Measurements from ENCODE around the gene PPP2R2C. TPM values are rescaled to one million over a fixed set of nuclear protein-coding genes. Genes with fewer than 3 reads are reported as not detected.

PPP2R2C gene
- total and polyA plus RNA-seq, 9 of the 15 experiments (the other 6 are each of a cell fraction or from before 2014, with no cell fraction given), result 0.04 to 0.06 TPM; not detected in 7

GRCh38 chr4:6520051-6520636, 47.7 kb upstream of the PPP2R2C start:
- POLR2A ChIA-PET, result interaction anchor here (0.6 to 0.8 kb wide), 2 partner anchors 12 to 48 kb away, joined by 3 to 4 read pairs; no protein-coding TSS in a partner anchor
- no peaks in the 10 kb centered on the region for H3K36me3 ChIP-seq (ENCODE audit: control insufficient read depth, insufficient read depth, low read length)
- in situ Hi-C loops (cut with MboI), result no loop called here
- no peak overlapping the region for H3K4me3 ChIP-seq
- CTCF ChIA-PET (ENCODE audit: low intra/inter-chr PET ratio), result no interaction called here
- H3K27me3 ChIP-seq (ENCODE audit: control insufficient read depth in 2 of 2, insufficient read depth in 2 of 2, low read length in 2 of 2), result peaks cover 4 to 48% of the 10 kb centered on the region in 2 experiments; a peak in 4 of 5 replicates
- ATAC-seq, result no peak
- no peaks in the 10 kb centered on the region for H3K9me3 ChIP-seq (replicated peaks; ENCODE audit: control insufficient read depth, insufficient read depth, low read depth, low read length)
- no peak for TF ChIP-seq ARID3A (IDR thresholded peaks at IDR 0.05; ENCODE audit: borderline replicate concordance, low read depth, low read length)
- TF ChIP-seq E2F1 (CRISPR knock-in tag; IDR thresholded peaks at IDR 0.05), result no peak
- TF ChIP-seq SPI1 (IDR thresholded peaks at IDR 0.05; ENCODE audit: borderline replicate concordance, low read depth, low read length), result no peak
- TF ChIP-seq ZNF224 (CRISPR knock-in tag; IDR thresholded peaks at IDR 0.05), result no peak
- no peak for TF ChIP-seq MIER1 (IDR thresholded peaks at IDR 0.05; ENCODE audit: low read depth)
- no peak for TF ChIP-seq NR1H2 (CRISPR knock-in tag; IDR thresholded peaks at IDR 0.05)
- TF ChIP-seq MTF1 (CRISPR knock-in tag; IDR thresholded peaks at IDR 0.05; ENCODE audit: borderline replicate concordance), result no peak
- no peak for TF ChIP-seq RBM34 (IDR thresholded peaks at IDR 0.05; ENCODE audit: borderline replicate concordance, insufficient read depth, low read length)
- TF ChIP-seq KDM1A (IDR thresholded peaks at IDR 0.05), result no peak
- TF ChIP-seq ZNF41 (CRISPR knock-in tag; conservative IDR thresholded peaks at IDR 0.05), result no peak
- no peak for TF ChIP-seq ATF7 (IDR thresholded peaks at IDR 0.05)
- TF ChIP-seq ZSCAN32 (CRISPR knock-in tag; IDR thresholded peaks at IDR 0.05), result no peak
- TF ChIP-seq PML (IDR thresholded peaks at IDR 0.05; ENCODE audit: low read length), result no peak
- no peak for TF ChIP-seq ZBTB34 (CRISPR knock-in tag; IDR thresholded peaks at IDR 0.05)
- no peak for TF ChIP-seq ZNF347 (CRISPR knock-in tag; IDR thresholded peaks at IDR 0.05; ENCODE audit: low read depth)
- H4K20me1 ChIP-seq (replicated peaks; ENCODE audit: control insufficient read depth, insufficient read depth, low read length), result peaks cover 9% of the 10 kb centered on the region; the same call in 1 of the 2 replicates
- H3K27ac ChIP-seq (ENCODE audit: extremely low read depth, low read depth, low read length), result no peak overlapping the region
- no peaks in the 10 kb centered on the region for H3K9me1 ChIP-seq (ENCODE audit: control insufficient read depth, insufficient read depth, low read length)
- H3K79me2 ChIP-seq (ENCODE audit: control insufficient read depth, insufficient read depth, low read length), result no peaks in the 10 kb centered on the region
- H3K4me2 ChIP-seq (ENCODE audit: insufficient read depth, low read length), result no peak overlapping the region
- no TSS peak for BruUV-seq (replicated peaks)
- H3K4me1 ChIP-seq (replicated peaks in 1 of 2; ENCODE audit: control insufficient read depth in 2 of 2, insufficient read depth in 2 of 2, low read length in 2 of 2), result no peaks in the 10 kb centered on the region
- FAIRE-seq, result no peak
- intact Hi-C loops (cut with micrococcal nuclease), result no loop called here
- WGBS (ENCODE audit: insufficient coverage, low coverage, missing lambda C conversion rate), result under 1% methylated on average over 11 of the region's 11 CpGs
- DNase-seq (ENCODE audit: extremely low read depth in 1 of 4, low spot score in 3 of 4), result no peak
- H2AFZ ChIP-seq (ENCODE audit: low read depth, low read length), result no peak overlapping the region
- no peak overlapping the region for H3K9ac ChIP-seq (ENCODE audit: insufficient read depth in 1 of 2, low read depth in 2 of 2, low read length in 2 of 2)
